SU-DHL-6 (cell line): ENCODE measurements around the gene AQP10.

ENCODE experiments used
- H2AFZ ChIP-seq: fragments of 200-600 bp; sonication (generic); 2 replicates; pipeline ENCODE4 v1.6.1; 2014; ENCODE audit warnings: low read depth, mild to moderate bottlenecking, moderate library complexity, mixed read lengths, antibody characterized with exemption, low read length; ENCODE audit not compliant: severe bottlenecking
- H3F3A ChIP-seq: fragments of 200-600 bp; shearing (Covaris generic); 2 replicates; pipeline ENCODE4 v1.6.0; 2016; ENCODE audit warnings: antibody characterized with exemption, mild to moderate bottlenecking; ENCODE audit not compliant: insufficient read depth
- H3K27ac ChIP-seq: fragments of 200-600 bp; sonication (generic); 2 replicates; pipeline ENCODE4 v1.5.1; 2016; ENCODE audit warnings: low read depth, mild to moderate bottlenecking, low read length, moderate library complexity, mixed read lengths
- H3K27me3 ChIP-seq: fragments of 200-600 bp; sonication (generic), shearing (Covaris generic); 2 replicates; pipeline ENCODE4 v1.6.0; 2014; ENCODE audit warnings: mild to moderate bottlenecking, low read length
- H3K36me3 ChIP-seq: fragments of 200-600 bp; sonication (generic); 2 replicates; pipeline ENCODE4 v1.6.1; 2014; ENCODE audit warnings: mild to moderate bottlenecking, low read length, mixed read lengths
- H3K4me2 ChIP-seq: fragments of 300-600, 200-600 bp; shearing (Covaris generic), sonication (generic); 2 replicates; pipeline ENCODE4 v1.6.0; 2014; ENCODE audit warnings: low read length, low read depth, mild to moderate bottlenecking; ENCODE audit not compliant: poor library complexity, severe bottlenecking
- H3K4me3 ChIP-seq: fragments of 200-600 bp; sonication (generic); 2 replicates; pipeline ENCODE4 v1.5.1; 2014; ENCODE audit warnings: antibody characterized with exemption, low read length, mild to moderate bottlenecking, mixed read lengths; ENCODE audit not compliant: insufficient read depth, poor library complexity, severe bottlenecking
- H3K79me2 ChIP-seq: fragments of 200-600 bp; sonication (generic); 2 replicates; pipeline ENCODE4 v1.6.1; 2014; ENCODE audit warnings: mild to moderate bottlenecking, low read length, moderate library complexity; ENCODE audit not compliant: insufficient read depth
- H3K9ac ChIP-seq: fragments of 200-600 bp; sonication (generic); 2 replicates; pipeline ENCODE4 v1.7.0; 2014; ENCODE audit warnings: mild to moderate bottlenecking, low read length
- H3K9me2 ChIP-seq: fragments of 200-600 bp; sonication (generic); replicated peaks from 2 replicates; pipeline ENCODE4 v1.6.1; 2014; ENCODE audit warnings: low read length; ENCODE audit not compliant: insufficient read depth
- H3K9me3 ChIP-seq: fragments of 200-600 bp; sonication (generic); 2 replicates; pipeline ENCODE4 v1.6.1; 2014; ENCODE audit warnings: low read length, mixed read lengths; ENCODE audit not compliant: insufficient read depth
- H4K20me1 ChIP-seq: fragments of 200-600 bp; sonication (generic); 2 replicates; pipeline ENCODE4 v1.6.1; 2014; ENCODE audit warnings: low read depth, mild to moderate bottlenecking, antibody characterized with exemption, low read length, moderate library complexity, mixed read lengths
- CTCF ChIP-seq: fragments of 200-600 bp; sonication (generic); IDR thresholded peaks from one replicate; pipeline ENCODE4 v1.5.1; 2017; ENCODE audit warnings: antibody characterized with exemption, mild to moderate bottlenecking, low read length, moderate library complexity; ENCODE audit not compliant: insufficient read depth, poor library complexity, severe bottlenecking
- EZH2phosphoT487 ChIP-seq: fragments of 200-600 bp; sonication (generic), shearing (Covaris generic); conservative IDR thresholded peaks from 2 replicates; pipeline ENCODE4 v1.6.1; 2018; ENCODE audit warnings: mild to moderate bottlenecking, antibody characterized with exemption, low read length, moderate library complexity, mixed read lengths

The AQP10 gene

GRCh38 chr1:154326546-154327465 is 5.9 kb downstream of the AQP10 start:
- no peaks in the 10 kb centered on the region for H3K36me3 ChIP-seq
- no peaks in the 10 kb centered on the region for H3K9me2 ChIP-seq
- no peak for TF ChIP-seq EZH2phosphoT487
- TF ChIP-seq CTCF, result no peak
- H3K9me3 ChIP-seq, result no peaks in the 10 kb centered on the region
- no peak overlapping the region for H3K9ac ChIP-seq
- no peak overlapping the region for H2AFZ ChIP-seq
- no peaks in the 10 kb centered on the region for H4K20me1 ChIP-seq
- no peaks in the 10 kb centered on the region for H3K79me2 ChIP-seq
- 0 out of 2 replicates have a peak, but pooled peaks cover 2% of the 10 kb centered on the region for H3F3A ChIP-seq
- H3K27me3 ChIP-seq, result no peaks in the 10 kb centered on the region
- no peak overlapping the region for H3K27ac ChIP-seq
- H3K4me3 ChIP-seq, result no peak overlapping the region
- H3K4me2 ChIP-seq, result no peak overlapping the region

- H3K4me3 ChIP-seq, result peak overlapping the region; percentile 34
- H2AFZ ChIP-seq, result no peak overlapping the region
- 0 out of 2 replicates have a peak, but pooled peaks cover 2% of the 10 kb centered on the region for H3F3A ChIP-seq
- H3K27me3 ChIP-seq, result no peaks in the 10 kb centered on the region
- H3K9me2 ChIP-seq, result no peaks in the 10 kb centered on the region
- no peak for TF ChIP-seq EZH2phosphoT487
- TF ChIP-seq CTCF, result no peak
- H4K20me1 ChIP-seq, result no peaks in the 10 kb centered on the region
- H3K9me3 ChIP-seq, result no peaks in the 10 kb centered on the region
- no peak overlapping the region for H3K27ac ChIP-seq
- no peaks in the 10 kb centered on the region for H3K36me3 ChIP-seq
- H3K4me2 ChIP-seq, result peak overlapping the region; percentile 82
- no peaks in the 10 kb centered on the region for H3K79me2 ChIP-seq
- peak overlapping the region; percentile 15; the same call in 1 of the 2 replicates for H3K9ac ChIP-seq
Observed at GRCh38 chr1:154327466-154328317, 6.8 kb downstream of the AQP10 start.

- Histone ChIP-seq H3K4me3 (peak overlapping the region; percentile 54), H3K9me3 (no peaks in the 10 kb centered on the region), H3K9me2 (no peaks in the 10 kb centered on the region), H3K27me3 (no peaks in the 10 kb centered on the region), H4K20me1 (no peaks in the 10 kb centered on the region), H2AFZ (peak overlapping the region; percentile 57), H3K27ac (no peak overlapping the region), H3K36me3 (no peaks in the 10 kb centered on the region), H3K9ac (peak overlapping the region; percentile 15; the same call in 1 of the 2 replicates), H3K79me2 (no peaks in the 10 kb centered on the region), H3K4me2 (peak overlapping the region; percentile 82), H3F3A (0 out of 2 replicates have a peak, but pooled peaks cover 2% of the 10 kb centered on the region)
- TF ChIP-seq EZH2phosphoT487, result no peak
Observed at GRCh38 chr1:154328318-154329151, 7.6 kb downstream of the AQP10 start.
